ENCODE data around the gene RNF150.

RNF150 gene

DNA sequence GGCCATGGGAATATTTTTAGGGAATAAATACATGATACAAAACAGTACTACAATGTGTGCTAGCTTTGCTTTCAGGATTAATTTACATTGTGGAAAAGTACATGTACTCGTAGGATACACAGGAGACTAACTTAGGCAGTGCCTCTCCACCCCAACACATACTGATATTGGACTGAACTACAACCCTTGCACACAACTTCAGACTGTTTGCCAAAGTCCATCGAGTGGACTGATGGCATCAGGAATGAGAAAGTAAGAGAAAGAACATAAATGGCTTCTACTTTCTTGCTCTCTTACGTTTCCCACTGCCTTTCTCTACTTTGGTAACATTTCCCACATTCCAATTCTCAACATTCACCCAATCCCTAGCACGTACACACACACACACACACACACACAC lies 130.1 kb downstream of the RNF150 start:
- Histone ChIP-seq H3K9me3 (no peaks in the 10 kb centered on the region), H3K36me3 (no peaks in the 10 kb centered on the region), H3K4me3 (ENCODE audit: low read depth in 1 of 2, low read length in 1 of 2) (no peak overlapping the region), H3K4me1 (ENCODE audit: control insufficient read depth in 1 of 2, insufficient read depth in 1 of 2, low read depth in 1 of 2, low read length in 1 of 2) (no peaks in the 10 kb centered on the region), H3K27ac (no peak overlapping the region), H3K27me3 (no peaks in the 10 kb centered on the region)
- TF ChIP-seq, protein P1, sequence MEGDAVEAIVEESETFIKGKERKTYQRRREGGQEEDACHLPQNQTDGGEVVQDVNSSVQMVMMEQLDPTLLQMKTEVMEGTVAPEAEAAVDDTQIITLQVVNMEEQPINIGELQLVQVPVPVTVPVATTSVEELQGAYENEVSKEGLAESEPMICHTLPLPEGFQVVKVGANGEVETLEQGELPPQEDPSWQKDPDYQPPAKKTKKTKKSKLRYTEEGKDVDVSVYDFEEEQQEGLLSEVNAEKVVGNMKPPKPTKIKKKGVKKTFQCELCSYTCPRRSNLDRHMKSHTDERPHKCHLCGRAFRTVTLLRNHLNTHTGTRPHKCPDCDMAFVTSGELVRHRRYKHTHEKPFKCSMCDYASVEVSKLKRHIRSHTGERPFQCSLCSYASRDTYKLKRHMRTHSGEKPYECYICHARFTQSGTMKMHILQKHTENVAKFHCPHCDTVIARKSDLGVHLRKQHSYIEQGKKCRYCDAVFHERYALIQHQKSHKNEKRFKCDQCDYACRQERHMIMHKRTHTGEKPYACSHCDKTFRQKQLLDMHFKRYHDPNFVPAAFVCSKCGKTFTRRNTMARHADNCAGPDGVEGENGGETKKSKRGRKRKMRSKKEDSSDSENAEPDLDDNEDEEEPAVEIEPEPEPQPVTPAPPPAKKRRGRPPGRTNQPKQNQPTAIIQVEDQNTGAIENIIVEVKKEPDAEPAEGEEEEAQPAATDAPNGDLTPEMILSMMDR (IDR thresholded peaks at IDR 0.05): no peak

DNA sequence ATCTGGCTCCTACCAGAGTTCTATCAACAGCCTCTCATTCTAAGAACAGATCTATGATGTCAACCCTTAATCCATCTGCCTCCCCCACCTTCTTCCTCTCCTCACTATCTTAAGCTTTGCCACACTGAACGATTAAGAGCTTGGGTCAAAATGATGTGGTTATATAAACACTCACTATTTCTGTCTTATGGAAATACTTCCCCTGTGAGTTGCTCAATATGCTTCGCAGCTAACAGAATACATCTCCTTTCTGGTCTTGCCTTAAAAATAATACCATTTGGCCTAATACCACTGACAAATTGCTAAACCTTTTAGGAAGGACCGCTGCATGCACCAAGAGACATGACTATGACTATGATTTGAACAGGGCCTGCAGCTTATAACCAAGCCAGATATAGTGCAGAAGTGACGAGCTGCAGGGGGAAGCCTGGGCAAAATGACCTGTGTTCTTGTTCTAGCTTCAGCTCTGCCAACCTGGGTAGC lies 130.9 kb downstream of the RNF150 start:
- TF ChIP-seq, protein P1 (IDR thresholded peaks at IDR 0.05): no peak
- Histone ChIP-seq H3K9me3 (no peaks in the 10 kb centered on the region), H3K4me1 (ENCODE audit: control insufficient read depth in 1 of 2, insufficient read depth in 1 of 2, low read depth in 1 of 2, low read length in 1 of 2) (no peaks in the 10 kb centered on the region), H3K36me3 (no peaks in the 10 kb centered on the region), H3K27ac (no peak overlapping the region), H3K4me3 (ENCODE audit: low read depth in 1 of 2, low read length in 1 of 2) (no peak overlapping the region), H3K27me3 (no peaks in the 10 kb centered on the region)

DNA sequence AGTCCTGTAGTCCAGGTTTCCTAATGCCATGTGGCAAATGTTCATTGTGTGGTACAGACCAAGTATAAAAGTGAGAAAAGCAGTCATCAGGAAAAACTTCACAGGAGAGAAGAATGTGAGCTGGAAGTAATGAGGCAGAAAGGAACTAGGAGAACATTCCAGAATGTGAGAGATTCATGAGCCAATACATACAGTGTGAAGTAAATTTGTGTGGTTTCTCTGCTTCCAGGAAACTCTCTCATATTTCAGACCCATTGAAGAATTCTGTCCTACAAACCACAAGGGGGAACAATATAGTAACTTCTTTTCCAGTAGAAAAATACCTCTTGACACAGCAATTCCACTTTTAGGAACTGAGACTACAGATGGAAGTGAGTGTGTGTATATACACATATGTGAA lies 136.5 kb downstream of the RNF150 start:
- Histone ChIP-seq H3K9me3 (no peaks in the 10 kb centered on the region), H3K36me3 (no peaks in the 10 kb centered on the region), H3K4me1 (ENCODE audit: control insufficient read depth in 1 of 2, insufficient read depth in 1 of 2, low read depth in 1 of 2, low read length in 1 of 2) (no peaks in the 10 kb centered on the region), H3K27ac (no peak overlapping the region), H3K4me3 (ENCODE audit: low read depth in 1 of 2, low read length in 1 of 2) (no peak overlapping the region), H3K27me3 (no peaks in the 10 kb centered on the region)
- TF ChIP-seq, protein P1 (IDR thresholded peaks at IDR 0.05): no peak

DNA sequence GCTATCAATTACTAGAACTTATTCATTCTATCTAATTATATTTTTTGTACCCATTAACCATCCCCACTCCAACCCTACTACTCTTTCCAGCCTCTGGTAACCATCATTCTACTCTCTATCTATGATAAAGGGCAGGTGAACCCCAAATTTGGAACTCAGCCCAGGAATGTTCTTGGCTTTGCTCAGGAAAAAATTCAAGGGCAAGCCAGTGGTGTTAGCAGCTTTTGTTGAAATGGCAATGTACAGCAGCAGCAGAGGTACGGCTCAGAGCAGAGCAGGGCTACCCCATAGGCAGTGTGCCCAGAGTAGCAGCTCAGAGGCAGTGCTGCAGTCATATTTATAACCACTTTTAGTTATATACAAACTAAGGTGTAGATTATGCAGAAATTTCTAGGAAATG lies 138.2 kb downstream of the RNF150 start:
- Histone ChIP-seq H3K9me3 (no peaks in the 10 kb centered on the region), H3K27me3 (no peaks in the 10 kb centered on the region), H3K27ac (no peak overlapping the region), H3K4me3 (ENCODE audit: low read depth in 1 of 2, low read length in 1 of 2) (no peak overlapping the region), H3K36me3 (no peaks in the 10 kb centered on the region), H3K4me1 (ENCODE audit: control insufficient read depth in 1 of 2, insufficient read depth in 1 of 2, low read depth in 1 of 2, low read length in 1 of 2) (no peaks in the 10 kb centered on the region)
- TF ChIP-seq, protein P1 (IDR thresholded peaks at IDR 0.05): no peak

DNA sequence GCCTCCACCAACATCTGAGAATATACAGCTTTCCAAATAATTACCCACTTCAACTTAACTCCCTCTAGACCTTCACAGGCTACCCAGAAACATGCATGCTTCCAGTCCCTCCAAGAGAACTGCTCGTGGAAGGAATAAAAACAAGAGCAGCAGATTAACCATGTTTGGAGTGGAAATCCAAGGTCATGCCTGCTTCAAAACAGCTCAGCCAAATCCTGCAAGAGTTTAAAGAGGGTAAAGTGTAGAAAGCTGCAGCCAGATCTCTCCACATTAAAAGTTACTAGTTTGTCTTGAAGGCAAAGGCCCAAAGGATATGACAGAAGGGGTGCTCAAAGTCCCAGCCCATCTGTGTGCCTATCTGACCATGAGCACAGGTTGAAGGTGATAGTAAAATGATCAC lies 139.3 kb downstream of the RNF150 start:
- no peak overlapping the region for H3K27ac ChIP-seq
- no peaks in the 10 kb centered on the region for H3K9me3 ChIP-seq
- H3K27me3 ChIP-seq: no peaks in the 10 kb centered on the region
- TF ChIP-seq, protein P1 (IDR thresholded peaks at IDR 0.05): no peak
- no peaks in the 10 kb centered on the region for H3K36me3 ChIP-seq
- H3K4me3 ChIP-seq (ENCODE audit: low read depth in 1 of 2, low read length in 1 of 2): no peak overlapping the region
- no peaks in the 10 kb centered on the region for H3K4me1 ChIP-seq (ENCODE audit: control insufficient read depth in 1 of 2, insufficient read depth in 1 of 2, low read depth in 1 of 2, low read length in 1 of 2)

DNA sequence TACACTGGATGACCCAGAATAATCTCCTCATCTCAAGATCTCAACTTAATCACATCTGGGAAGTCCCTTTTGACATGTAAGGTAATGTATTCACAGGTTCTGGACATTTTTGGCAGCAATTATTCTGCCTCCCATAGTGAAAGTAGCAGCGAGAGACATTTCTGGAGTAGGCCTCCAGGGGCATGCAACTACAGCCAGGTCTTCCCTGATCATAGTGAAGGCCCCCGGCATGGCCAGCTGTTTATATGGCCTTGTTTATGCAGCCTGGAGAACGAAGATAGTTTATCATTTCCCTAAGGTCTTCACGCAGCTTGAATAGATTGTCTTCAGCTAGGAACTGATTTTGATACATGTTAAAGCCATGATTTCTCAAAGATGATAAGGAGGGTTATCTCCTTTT lies 139.9 kb downstream of the RNF150 start:
- TF ChIP-seq, protein P1 (IDR thresholded peaks at IDR 0.05): no peak
- Histone ChIP-seq H3K4me1 (ENCODE audit: control insufficient read depth in 1 of 2, insufficient read depth in 1 of 2, low read depth in 1 of 2, low read length in 1 of 2) (no peaks in the 10 kb centered on the region), H3K27me3 (no peaks in the 10 kb centered on the region), H3K9me3 (no peaks in the 10 kb centered on the region), H3K4me3 (ENCODE audit: low read depth in 1 of 2, low read length in 1 of 2) (no peak overlapping the region), H3K36me3 (no peaks in the 10 kb centered on the region), H3K27ac (no peak overlapping the region)
